DND-41 (cell line): ENCODE measurements around the gene RNF168.

Source experiments
- ATAC-seq: fragments of 200-7000 bp; cut with Tn5 transposase; 3 replicates; pipeline ENCODE4 v1.9.1; 2021; ENCODE audit warnings: low read depth; ENCODE audit not compliant: insufficient read depth
- DNase-seq: peaks from one replicate; pipeline ENCODE4 v3.0.0-alpha.2; 2020
- H2AFZ ChIP-seq: 2 replicates; pipeline ENCODE4 v1.6.0; 2012; ENCODE audit warnings: low read depth, low read length
- H3K27ac ChIP-seq: 2 replicates; pipeline ENCODE4 v1.5.1; 2012; ENCODE audit warnings: low read length, inconsistent platforms
- H3K27me3 ChIP-seq: fragments of 200-600 bp; sonication (generic); 2 replicates; pipeline ENCODE4 v1.6.0; 2012; ENCODE audit warnings: low read length, mild to moderate bottlenecking, inconsistent platforms; ENCODE audit not compliant: insufficient read depth, poor library complexity
- H3K36me3 ChIP-seq: 2 replicates; pipeline ENCODE4 v1.5.1; 2012; ENCODE audit warnings: low read length, inconsistent platforms; ENCODE audit not compliant: insufficient read depth
- H3K4me1 ChIP-seq: 2 replicates; pipeline ENCODE4 v1.5.1; 2012; ENCODE audit warnings: mild to moderate bottlenecking, low read length; ENCODE audit not compliant: insufficient read depth
- H3K4me2 ChIP-seq: 2 replicates; pipeline ENCODE4 v1.6.0; 2012; ENCODE audit warnings: mild to moderate bottlenecking, moderate library complexity, low read length, inconsistent platforms; ENCODE audit not compliant: insufficient read depth
- H3K4me3 ChIP-seq, 2 experiments: fragments of 200-600 bp in 1 of 2; shearing (Covaris generic) in 1 of 2; 2 replicates each; pipeline ENCODE4 v1.5.1; 2012 to 2016; ENCODE audit warnings: inconsistent platforms in 2 of 2, low read length in 2 of 2, mild to moderate bottlenecking in 2 of 2, low read depth in 1 of 2, moderate library complexity in 1 of 2
- H3K79me2 ChIP-seq: 2 replicates; pipeline ENCODE4 v1.6.0; 2012; ENCODE audit warnings: low read length, inconsistent platforms; ENCODE audit not compliant: insufficient read depth
- H3K9ac ChIP-seq: 2 replicates; pipeline ENCODE4 v1.6.0; 2012; ENCODE audit warnings: low read depth, mild to moderate bottlenecking, inconsistent platforms, low read length, moderate library complexity
- H3K9me3 ChIP-seq: 2 replicates; pipeline ENCODE4 v1.5.1; 2012; ENCODE audit warnings: low read length, moderate library complexity, mild to moderate bottlenecking, inconsistent platforms; ENCODE audit not compliant: insufficient read depth, severe bottlenecking
- H4K20me1 ChIP-seq: 2 replicates; pipeline ENCODE4 v1.6.0; 2012; ENCODE audit warnings: low read length; ENCODE audit not compliant: insufficient read depth
- CTCF ChIP-seq: IDR thresholded peaks from 2 replicates; pipeline ENCODE4 v1.5.1; 2012; ENCODE audit warnings: borderline replicate concordance, low read length, moderate library complexity, mild to moderate bottlenecking; ENCODE audit not compliant: poor library complexity, severe bottlenecking; ENCODE audit errors: extremely low read depth
- EZH2 ChIP-seq: IDR thresholded peaks from 3 replicates; pipeline ENCODE4 v1.6.1; 2012; ENCODE audit warnings: borderline replicate concordance, low read depth, mild to moderate bottlenecking, moderate library complexity, low read length, inconsistent platforms; ENCODE audit not compliant: severe bottlenecking

RNF168 gene

DNA sequence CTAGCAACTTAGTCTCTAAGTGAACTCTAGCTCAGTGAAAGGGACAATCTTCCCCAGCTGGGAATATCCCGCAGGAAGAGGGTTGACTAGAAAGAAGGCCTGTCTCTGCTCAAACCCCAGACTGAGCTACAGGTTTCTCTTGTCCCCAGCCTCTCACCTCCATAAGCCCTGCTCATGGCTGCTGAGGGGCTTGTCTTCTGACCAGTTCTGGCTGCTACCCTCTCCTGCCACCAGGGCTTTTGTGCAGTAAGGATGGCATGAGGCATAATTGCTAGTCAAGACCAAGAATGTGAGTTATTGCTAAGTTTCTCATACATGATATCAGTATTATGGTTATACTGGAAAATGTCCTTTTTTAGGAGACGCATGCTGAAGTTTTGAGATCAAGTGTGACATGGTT is 43.5 kb upstream of the RNF168 start:
- no peaks in the 10 kb centered on the region for H4K20me1 ChIP-seq
- no peaks in the 10 kb centered on the region for H3K4me1 ChIP-seq
- H3K9me3 ChIP-seq, result peaks cover 18% of the 10 kb centered on the region
- no peaks in the 10 kb centered on the region for H3K27me3 ChIP-seq
- H3K4me3 ChIP-seq, result no peak overlapping the region
- DNase-seq (no peak), ATAC-seq (no peak)
- no peak overlapping the region for H3K27ac ChIP-seq
- H3K9ac ChIP-seq, result no peak overlapping the region
- no peak for TF ChIP-seq CTCF
- TF ChIP-seq EZH2, result no peak
- H3K79me2 ChIP-seq, result no peaks in the 10 kb centered on the region
- H3K36me3 ChIP-seq, result no peaks in the 10 kb centered on the region
- no peak overlapping the region for H2AFZ ChIP-seq
- no peak overlapping the region for H3K4me2 ChIP-seq

GRCh38 chr3:196546537-196546936 is 43.0 kb upstream of the RNF168 start:
- no peak overlapping the region for H3K4me3 ChIP-seq
- ATAC-seq, result no peak

DNA sequence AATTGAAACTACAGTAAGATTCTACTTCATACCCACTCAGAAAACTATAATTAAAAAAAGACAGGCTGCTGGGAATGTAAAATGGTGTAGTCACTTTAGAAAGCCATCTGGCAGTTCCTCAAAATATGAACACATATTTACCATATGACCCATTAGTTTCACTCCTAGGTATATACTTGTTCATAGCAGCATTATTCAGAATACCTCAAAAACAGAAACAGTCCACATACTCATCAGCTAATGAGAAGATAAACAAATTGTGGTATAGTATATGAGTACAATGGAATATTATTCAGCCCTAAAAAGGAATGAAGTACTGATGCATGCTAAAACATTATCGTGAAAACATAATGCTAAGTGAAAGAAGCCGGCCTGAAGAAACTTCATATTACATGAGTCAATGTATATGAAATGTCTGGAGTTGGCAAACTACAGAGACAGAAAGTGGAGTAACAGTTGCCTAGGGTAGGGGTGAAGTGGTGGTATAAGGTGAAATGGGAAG is 41.0 kb upstream of the RNF168 start:
- TF ChIP-seq CTCF (no peak), EZH2 (no peak)

More at GRCh38 chr3:196546537-196546936, 43.0 kb upstream of the RNF168 start:
- no peak for TF ChIP-seq CTCF
- no peak for TF ChIP-seq EZH2
- Histone ChIP-seq H2AFZ (no peak overlapping the region), H3K79me2 (no peaks in the 10 kb centered on the region), H3K4me2 (no peak overlapping the region), H3K4me1 (no peaks in the 10 kb centered on the region), H4K20me1 (no peaks in the 10 kb centered on the region), H3K36me3 (no peaks in the 10 kb centered on the region), H3K27me3 (no peaks in the 10 kb centered on the region), H3K9ac (no peak overlapping the region), H3K9me3 (peaks cover 18% of the 10 kb centered on the region), H3K27ac (no peak overlapping the region)
- DNase-seq, result no peak

More for the DNA sequence above, 41.0 kb upstream of the RNF168 start:
- no peak overlapping the region for H2AFZ ChIP-seq
- ATAC-seq (no peak), DNase-seq (no peak)
- peaks cover 7% of the 10 kb centered on the region for H3K9me3 ChIP-seq
- H3K4me3 ChIP-seq, result no peak overlapping the region
- no peak overlapping the region for H3K9ac ChIP-seq
- no peaks in the 10 kb centered on the region for H3K36me3 ChIP-seq
- no peaks in the 10 kb centered on the region for H3K79me2 ChIP-seq
- H3K4me2 ChIP-seq, result no peak overlapping the region
- H3K4me1 ChIP-seq, result no peaks in the 10 kb centered on the region
- no peaks in the 10 kb centered on the region for H4K20me1 ChIP-seq
- H3K27me3 ChIP-seq, result no peaks in the 10 kb centered on the region
- no peak overlapping the region for H3K27ac ChIP-seq
